Esophagus squamous epithelium (tissue), 5 donors: ENCODE results near the gene CPNE6. TPM values are rescaled to one million over a fixed set of nuclear protein-coding genes. Genes with fewer than 3 reads are reported as not detected.

Source experiments
- DNase-seq: peaks from one replicate; lab custom pipeline; 2025; lab: John Stamatoyannopoulos, UW
- H3K27ac ChIP-seq, 4 donors: fragments of 200-600 bp; sonication (generic); one replicate each; pipeline ENCODE4 v1.5.1; 2016 to 2019; ENCODE audit warnings: mild to moderate bottlenecking in 1 of 4
- H3K27me3 ChIP-seq, 4 donors: fragments of 200-600 bp; sonication (generic); 1 replicate in 3 of 4; 2 replicates in 1 of 4; pipeline versions ENCODE4 v1.5.1 to v1.6.0; 2017 to 2021; ENCODE audit warnings: antibody characterized with exemption in 1 of 4
- H3K36me3 ChIP-seq, 3 donors: fragments of 200-600 bp; sonication (generic); one replicate each; pipeline ENCODE4 v1.5.1; 2016 to 2019
- H3K4me1 ChIP-seq, 3 donors: fragments of 200-600 bp; sonication (generic); one replicate each; pipeline ENCODE4 v1.5.1; 2017 to 2019
- H3K4me3 ChIP-seq, 4 donors: fragments of 200-600 bp; sonication (generic); 1 replicate in 3 of 4; 2 replicates in 1 of 4; pipeline ENCODE4 v1.5.1; 2016 to 2019; ENCODE audit warnings: mild to moderate bottlenecking in 2 of 4, moderate library complexity in 1 of 4
- H3K9me3 ChIP-seq, 3 donors: fragments of 200-600 bp; sonication (generic); one replicate each; pipeline ENCODE4 v1.5.1; 2016 to 2019
- CTCF ChIP-seq, 6 experiments: fragments of 450-650 bp in 4 of 6; fragments of 200-600 bp in 2 of 6; sonication (generic) in 2 of 6; IDR thresholded peaks; one replicate each; pipeline ENCODE4 v1.5.1; 2016 to 2019; ENCODE audit warnings: antibody characterized with exemption in 6 of 6, mild to moderate bottlenecking in 4 of 6, moderate library complexity in 4 of 6
- POLR2A ChIP-seq, 4 donors: fragments of 450-650 bp; IDR thresholded peaks; one replicate each; pipeline ENCODE4 v1.6.1; 2017; ENCODE audit warnings: antibody characterized with exemption in 4 of 4, mild to moderate bottlenecking in 4 of 4, moderate library complexity in 3 of 4
- WGBS, 2 donors: methylation state at CpG; one replicate each; pipeline ENCODE4 v1.1.5; 2018; 5-methylcytosine and 5-hydroxymethylcytosine counted together
- intact Hi-C: fragments of 100-400 bp; cut with DNase I; formaldehyde crosslinking; loops from one replicate; pipeline ENCODE4 v1.15.0; 2022
- total RNA-seq, 4 donors: library from RNA; depleted of rRNA; stranded (reverse); fragments of >200 nt; gene quantifications; one replicate each; pipeline ENCODE4 v1.1.0, GENCODE V29; 2016
- donor health status: DM: yes; HTN: yes; CAD: no.

CPNE6 gene
- total RNA-seq, 4 donors from 2014 or later: not detected

GRCh38 chr14:24080888-24081738 lies 9.8 kb downstream of the CPNE6 start:
- peak overlapping the region; percentile 48 to 87 (median 54) for H3K4me3 ChIP-seq
- H3K36me3 ChIP-seq: no peaks in the 10 kb centered on the region
- 0% methylated on average over 3 to 5 of the region's 74 CpGs for WGBS, 2 donors
- intact Hi-C loops: no loop called here
- peaks cover 0 to 21% (median 10%) of the 10 kb centered on the region in 3 donors for H3K4me1 ChIP-seq
- DNase-seq: peak; percentile 11
- peak overlapping the region; percentile 32 to 85 (median 74) for H3K27ac ChIP-seq
- TF ChIP-seq POLR2A (IDR thresholded peaks at IDR 0.05) (peak in 1 of 4 donors; percentile 20), CTCF (IDR thresholded peaks at IDR 0.05) (no peak)
- no peaks in the 10 kb centered on the region for H3K9me3 ChIP-seq
- no peaks in the 10 kb centered on the region for H3K27me3 ChIP-seq

GRCh38 chr14:24081739-24082211 lies 10.4 kb downstream of the CPNE6 start:
- intact Hi-C loops: no loop called here
- TF ChIP-seq POLR2A (IDR thresholded peaks at IDR 0.05) (no peak), CTCF (IDR thresholded peaks at IDR 0.05) (no peak)
- WGBS, 2 donors: 24 to 66% methylated on average over 4 to 13 of the region's 26 CpGs
- Histone ChIP-seq H3K27me3 (no peaks in the 10 kb centered on the region), H3K9me3 (no peaks in the 10 kb centered on the region), H3K4me1 (peaks cover 0 to 21% (median 10%) of the 10 kb centered on the region in 3 donors), H3K4me3 (peak overlapping the region; percentile 48 to 87 (median 54)), H3K36me3 (no peaks in the 10 kb centered on the region), H3K27ac (peak overlapping the region; percentile 32 to 85 (median 74))
- no peak for DNase-seq

GRCh38 chr14:24082411-24083080 lies 11.2 kb downstream of the CPNE6 start:
- Histone ChIP-seq H3K27me3 (no peaks in the 10 kb centered on the region), H3K9me3 (no peaks in the 10 kb centered on the region), H3K27ac (no peak overlapping the region), H3K4me3 (no peak overlapping the region), H3K4me1 (peaks cover 0 to 21% (median 10%) of the 10 kb centered on the region in 3 donors), H3K36me3 (no peaks in the 10 kb centered on the region)
- TF ChIP-seq CTCF (IDR thresholded peaks at IDR 0.05) (no peak), POLR2A (IDR thresholded peaks at IDR 0.05) (no peak)
- WGBS, 2 donors: 78 to 89% methylated on average over 1 of the region's 5 CpGs
- no peak for DNase-seq
- intact Hi-C loops: no loop called here

- no peak for DNase-seq
- H3K9me3 ChIP-seq: no peaks in the 10 kb centered on the region
- H3K27ac ChIP-seq: no peak overlapping the region
- H3K4me1 ChIP-seq: peaks cover 0 to 21% (median 10%) of the 10 kb centered on the region in 3 donors
- intact Hi-C loops: no loop called here
- TF ChIP-seq CTCF (IDR thresholded peaks at IDR 0.05) (no peak), POLR2A (IDR thresholded peaks at IDR 0.05) (no peak)
- H3K4me3 ChIP-seq: no peak overlapping the region
- H3K27me3 ChIP-seq: no peaks in the 10 kb centered on the region
- no peaks in the 10 kb centered on the region for H3K36me3 ChIP-seq
- WGBS, 2 donors: 78 to 90% methylated on average over 3 of the region's 3 CpGs
Observed at GRCh38 chr14:24083462-24083861, 12.1 kb downstream of the CPNE6 start.

- no peak for DNase-seq
- intact Hi-C loops: no loop called here
- 89 to 91% methylated on average over 2 of the region's 2 CpGs for WGBS, 2 donors
Observed at GRCh38 chr14:24084440-24084839, 13.1 kb downstream of the CPNE6 start.

More at GRCh38 chr14:24084440-24084839, 13.1 kb downstream of the CPNE6 start:
- Histone ChIP-seq H3K27ac (no peak overlapping the region), H3K4me1 (peaks cover 0 to 21% (median 10%) of the 10 kb centered on the region in 3 donors), H3K9me3 (no peaks in the 10 kb centered on the region), H3K27me3 (no peaks in the 10 kb centered on the region), H3K36me3 (no peaks in the 10 kb centered on the region), H3K4me3 (no peak overlapping the region)
- TF ChIP-seq CTCF (IDR thresholded peaks at IDR 0.05) (no peak), POLR2A (IDR thresholded peaks at IDR 0.05) (no peak)
